ENCODE results near the gene CSTA.

Gene CSTA

GRCh38 chr3:122382888-122383666 is 58.0 kb downstream of the CSTA start, which contains the start of gene MIX23:
Gene MIX23 (minus strand): TSS chr3:122383231. CDS start chr3:122383224, 7 bp downstream.
- DNase-seq (ENCODE audit: low spot score), result peak; percentile 88

- DNase-seq (ENCODE audit: low spot score), result peak; percentile 97
These were observed 59.0 kb downstream of the CSTA start, which contains the start of gene FAM162A for GRCh38 chr3:122383771-122384697. Gene FAM162A (plus strand): TSS chr3:122384182. CDS start chr3:122384266, 84 bp downstream.

DNA sequence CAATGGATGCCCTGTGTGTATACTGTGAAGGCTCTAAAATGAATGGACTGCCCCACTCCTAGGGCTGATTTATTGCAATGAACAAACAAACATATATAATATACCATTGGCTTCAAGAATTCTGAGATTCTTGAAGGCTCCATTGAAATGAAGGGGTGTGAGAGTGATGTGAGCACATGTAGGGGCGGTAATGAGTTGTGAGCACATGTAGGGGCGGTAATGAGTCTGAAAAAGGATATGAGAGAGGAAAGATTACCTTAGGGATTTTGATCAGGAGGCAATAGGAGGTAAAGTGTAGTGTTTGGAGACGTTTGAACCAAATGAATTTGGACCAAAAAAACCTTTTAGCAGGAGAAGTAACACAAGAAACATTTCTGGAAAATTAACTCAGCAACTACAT is 62.7 kb downstream of the CSTA start:
- DNase-seq (ENCODE audit: low spot score), result no peak

- no peak for DNase-seq (ENCODE audit: low spot score)
These were observed 64.1 kb downstream of the CSTA start for GRCh38 chr3:122389197-122389596.

- no peak for DNase-seq (ENCODE audit: low spot score)
These were observed 64.8 kb downstream of the CSTA start for GRCh38 chr3:122389892-122390291.

DNA sequence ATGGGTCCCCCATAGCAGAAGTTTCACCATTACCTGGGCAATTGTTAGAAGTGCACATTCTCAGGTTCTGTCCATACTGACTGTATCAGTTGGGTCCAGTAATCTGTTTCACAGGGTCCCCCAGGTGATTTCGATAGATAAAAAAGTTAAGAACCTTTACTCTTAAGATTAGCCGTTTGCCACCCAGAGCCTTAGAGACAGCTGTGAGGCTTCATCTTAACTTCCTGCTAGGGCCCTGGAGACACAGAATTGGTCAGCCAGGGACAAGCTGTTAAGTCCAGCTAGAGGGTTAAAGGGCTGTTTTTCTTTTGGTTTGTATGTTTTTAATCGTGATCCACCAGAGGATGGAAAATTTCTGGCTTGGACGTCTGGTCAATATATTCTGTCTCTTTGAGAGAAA is 65.6 kb downstream of the CSTA start:
- DNase-seq (ENCODE audit: low spot score), result no peak

All from D341Med (cell line).